K562 (cell line): ENCODE results near the gene RBBP7.

Source experiments
- CBX8 ChIP-seq: fragments of 200-600 bp; sonication (generic); IDR thresholded peaks from 2 replicates; pipeline ENCODE4 v1.6.1; 2012; ENCODE audit warnings: borderline replicate concordance, mixed run types, low read depth, mild to moderate bottlenecking, moderate library complexity, mixed read lengths, low read length, control low read depth, inconsistent platforms; ENCODE audit not compliant: poor library complexity, severe bottlenecking; ENCODE audit errors: extremely low read depth
- CHD1 ChIP-seq: fragments of 200-600 bp; sonication (generic); IDR thresholded peaks from one replicate; pipeline ENCODE4 v1.6.1; 2012; ENCODE audit warnings: mild to moderate bottlenecking, moderate library complexity, low read length, inconsistent platforms
- CTCF ChIP-seq, 3 experiments: IDR thresholded peaks in 2 of 3; conservative IDR thresholded peaks in 1 of 3; 2 replicates each; pipeline ENCODE4 v1.5.1; 2011 to 2012; ENCODE audit warnings: low read length in 3 of 3, mild to moderate bottlenecking in 3 of 3, control low read depth in 2 of 3, improper control_type of control experiment in 1 of 3, inconsistent platforms in 1 of 3, low read depth in 1 of 3, mixed read lengths in 1 of 3, moderate library complexity in 1 of 3; ENCODE audit not compliant: insufficient read depth in 2 of 3
- E2F1 ChIP-seq: sonication (generic); formaldehyde crosslinking; IDR thresholded peaks from 2 replicates; pipeline ENCODE4 v1.8.1; 2023; ENCODE audit warnings: mild to moderate bottlenecking, missing genetic modification reagents, moderate library complexity
- ESRRA ChIP-seq: fragments of 450-650 bp; IDR thresholded peaks from 2 replicates; pipeline ENCODE4 v1.6.1; 2014; ENCODE audit warnings: low read depth, mild to moderate bottlenecking, moderate library complexity, borderline replicate concordance
- NRF1 ChIP-seq, 2 experiments: fragments of 450-650 bp; IDR thresholded peaks in 1 of 2; conservative IDR thresholded peaks in 1 of 2; 2 replicates each; pipeline ENCODE4 v1.6.1; 2014; ENCODE audit warnings: mild to moderate bottlenecking in 2 of 2
- PRPF4 ChIP-seq: fragments of 200-400 bp; formaldehyde crosslinking; IDR thresholded peaks from one replicate; pipeline ENCODE4 v1.6.1; 2017; ENCODE audit warnings: low read length, low read depth, mild to moderate bottlenecking; ENCODE audit not compliant: insufficient read depth, poor library complexity, severe bottlenecking
- SREBF2 ChIP-seq: sonication (generic); formaldehyde crosslinking; IDR thresholded peaks from 2 replicates; pipeline ENCODE4 v1.4.0; 2020; ENCODE audit warnings: mild to moderate bottlenecking, missing genetic modification reagents
- USF2 ChIP-seq: sonication (generic); formaldehyde crosslinking; IDR thresholded peaks from 2 replicates; pipeline ENCODE4 v1.5.0; 2020; ENCODE audit warnings: missing genetic modification reagents
- ZNF79 ChIP-seq: fragments of 250-450 bp; sonication (Bioruptor Pico); IDR thresholded peaks from 2 replicates; pipeline ENCODE4 v1.4.0; 2020; ENCODE audit warnings: low read depth, mild to moderate bottlenecking, moderate library complexity
- TF ChIP-seq, protein P1 (sequence below): sonication (generic); formaldehyde crosslinking; IDR thresholded peaks from 2 replicates; pipeline ENCODE4 v1.8.1; 2022; ENCODE audit warnings: missing genetic modification reagents

DNA sequence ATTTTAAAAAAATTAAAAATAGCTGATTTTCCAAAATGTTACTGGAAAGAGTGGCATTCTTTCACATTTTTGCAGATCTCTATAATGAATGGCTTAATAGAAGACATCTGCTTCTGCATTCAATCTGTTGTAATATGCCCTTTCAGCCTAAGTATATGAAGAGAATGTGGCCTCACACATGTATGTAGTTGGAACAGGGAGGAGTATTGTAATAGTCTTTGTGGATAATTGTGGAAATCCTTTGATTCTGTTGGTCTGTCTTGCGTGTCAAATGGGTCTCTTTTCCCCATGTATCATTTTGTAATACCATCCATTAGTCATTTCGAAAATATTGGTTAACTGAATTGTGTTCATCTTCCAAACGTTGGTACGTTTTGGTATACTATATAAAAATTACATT is 72.3 kb downstream of the RBBP7 start:
- TF ChIP-seq USF2 (CRISPR knock-in tag) (no peak), PRPF4 (no peak), NRF1 (conservative IDR thresholded peaks at IDR 0.05 in 1 of 2, IDR thresholded peaks at IDR 0.05 in 1 of 2) (no peak), SREBF2 (no peak), ESRRA (no peak), CBX8 (no peak), CTCF (IDR thresholded peaks at IDR 0.05 in 2 of 3, conservative IDR thresholded peaks at IDR 0.05 in 1 of 3; ENCODE audit: insufficient read depth in 2 of 3, low read depth in 1 of 3, low read length in 3 of 3) (no peak), E2F1 (no peak), CHD1 (no peak), ZNF79 (CRISPR knock-in tag) (no peak)
- TF ChIP-seq, protein P1, sequence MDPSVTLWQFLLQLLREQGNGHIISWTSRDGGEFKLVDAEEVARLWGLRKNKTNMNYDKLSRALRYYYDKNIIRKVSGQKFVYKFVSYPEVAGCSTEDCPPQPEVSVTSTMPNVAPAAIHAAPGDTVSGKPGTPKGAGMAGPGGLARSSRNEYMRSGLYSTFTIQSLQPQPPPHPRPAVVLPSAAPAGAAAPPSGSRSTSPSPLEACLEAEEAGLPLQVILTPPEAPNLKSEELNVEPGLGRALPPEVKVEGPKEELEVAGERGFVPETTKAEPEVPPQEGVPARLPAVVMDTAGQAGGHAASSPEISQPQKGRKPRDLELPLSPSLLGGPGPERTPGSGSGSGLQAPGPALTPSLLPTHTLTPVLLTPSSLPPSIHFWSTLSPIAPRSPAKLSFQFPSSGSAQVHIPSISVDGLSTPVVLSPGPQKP: no peak
